Measurements from ENCODE around the gene ADAMTSL1.

Gene ADAMTSL1

GRCh38 chr9:18596920-18597319 lies 123.0 kb downstream of the ADAMTSL1 start:
- H3K27me3 Mint-ChIP-seq = peaks cover 3% of the 10 kb centered on the region
- no peak overlapping the region for H3K4me3 Mint-ChIP-seq
- H3K36me3 Mint-ChIP-seq = no peaks in the 10 kb centered on the region
- no peaks in the 10 kb centered on the region for H3K4me1 Mint-ChIP-seq
- no peak overlapping the region for H3K27ac Mint-ChIP-seq
- peaks cover 17% of the 10 kb centered on the region for H3K9me3 Mint-ChIP-seq

- Mint-ChIP-seq H3K27me3 (peaks cover 1% of the 10 kb centered on the region), H3K36me3 (no peaks in the 10 kb centered on the region), H3K4me3 (no peak overlapping the region), H3K27ac (no peak overlapping the region), H3K9me3 (peaks cover 10% of the 10 kb centered on the region), H3K4me1 (no peaks in the 10 kb centered on the region)
Observed at GRCh38 chr9:18598969-18599368, 125.0 kb downstream of the ADAMTSL1 start.

- Mint-ChIP-seq H3K4me3 (no peak overlapping the region), H3K27me3 (peaks cover 1% of the 10 kb centered on the region), H3K27ac (no peak overlapping the region), H3K36me3 (no peaks in the 10 kb centered on the region), H3K4me1 (no peaks in the 10 kb centered on the region), H3K9me3 (no peaks in the 10 kb centered on the region)
Observed at GRCh38 chr9:18601026-18601425, 127.1 kb downstream of the ADAMTSL1 start.

DNA sequence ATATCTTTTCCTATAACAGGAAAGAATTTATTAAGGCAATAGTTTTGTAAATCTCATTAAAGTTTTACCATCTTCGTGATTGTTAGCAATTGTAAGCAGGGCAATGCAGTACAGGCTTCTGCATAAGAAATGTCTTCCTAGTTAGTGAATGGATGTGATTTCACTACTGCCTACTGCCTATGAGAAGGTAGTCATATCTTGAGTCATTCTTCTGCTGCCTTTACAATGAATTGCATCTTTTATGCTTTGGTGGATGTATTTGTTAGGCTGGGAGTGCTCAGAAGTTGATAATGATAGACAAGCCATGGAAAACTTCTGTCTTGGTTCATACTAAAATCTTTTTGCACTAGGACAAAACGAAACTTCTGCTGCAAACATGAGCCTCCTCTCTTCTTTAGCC lies 128.0 kb downstream of the ADAMTSL1 start:
- H3K4me1 Mint-ChIP-seq = no peaks in the 10 kb centered on the region
- no peaks in the 10 kb centered on the region for H3K9me3 Mint-ChIP-seq
- peaks cover 1% of the 10 kb centered on the region for H3K27me3 Mint-ChIP-seq
- no peaks in the 10 kb centered on the region for H3K36me3 Mint-ChIP-seq
- no peak overlapping the region for H3K27ac Mint-ChIP-seq
- no peak overlapping the region for H3K4me3 Mint-ChIP-seq

DNA sequence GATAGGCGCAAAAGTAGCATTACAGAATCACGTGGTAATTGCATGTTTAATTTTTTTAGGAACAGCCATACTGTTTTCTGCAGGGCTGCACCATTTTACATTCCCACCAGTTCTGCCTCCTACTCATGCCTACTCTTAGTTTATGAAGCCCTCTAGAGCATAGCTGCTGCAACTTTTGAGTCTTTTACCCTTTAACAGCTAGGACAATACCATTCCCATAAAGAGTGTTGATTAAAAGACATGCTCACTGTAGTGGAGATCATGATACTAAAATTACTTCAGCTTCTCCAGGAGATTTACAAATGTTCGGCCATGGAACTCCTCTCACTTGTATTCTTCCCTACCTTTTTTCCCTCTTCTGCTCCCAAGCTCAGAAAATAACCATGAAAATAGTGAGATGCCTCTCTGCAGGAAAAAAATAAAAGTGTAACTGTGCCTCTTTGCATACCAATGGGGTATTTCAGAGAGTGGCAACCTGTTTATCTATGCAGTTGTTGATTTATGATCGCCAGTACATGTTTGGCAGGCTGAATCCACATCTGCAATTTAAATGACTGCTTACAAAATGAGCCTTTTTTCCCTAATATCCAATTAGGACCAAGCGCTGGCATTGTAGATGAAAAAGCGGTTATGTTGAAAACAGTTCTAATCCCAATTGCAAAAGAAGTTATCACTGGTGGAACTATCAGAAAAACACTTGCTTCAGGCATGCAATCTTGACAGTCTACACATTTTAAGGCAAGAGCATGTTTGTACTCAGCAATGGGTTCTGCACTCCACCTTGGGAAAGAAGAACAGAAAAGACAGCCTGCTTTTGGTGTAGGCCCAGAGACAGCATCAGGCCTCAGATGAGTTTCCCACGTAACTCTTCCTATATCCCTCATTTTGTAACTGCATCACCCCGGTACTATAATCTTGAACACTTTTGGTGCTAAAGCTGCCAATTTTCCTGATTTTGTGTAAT lies 131.1 kb downstream of the ADAMTSL1 start:
- Mint-ChIP-seq H3K27ac (no peak overlapping the region), H3K4me3 (no peak overlapping the region), H3K4me1 (no peaks in the 10 kb centered on the region), H3K36me3 (no peaks in the 10 kb centered on the region), H3K9me3 (no peaks in the 10 kb centered on the region), H3K27me3 (peaks cover 1% of the 10 kb centered on the region)

DNA sequence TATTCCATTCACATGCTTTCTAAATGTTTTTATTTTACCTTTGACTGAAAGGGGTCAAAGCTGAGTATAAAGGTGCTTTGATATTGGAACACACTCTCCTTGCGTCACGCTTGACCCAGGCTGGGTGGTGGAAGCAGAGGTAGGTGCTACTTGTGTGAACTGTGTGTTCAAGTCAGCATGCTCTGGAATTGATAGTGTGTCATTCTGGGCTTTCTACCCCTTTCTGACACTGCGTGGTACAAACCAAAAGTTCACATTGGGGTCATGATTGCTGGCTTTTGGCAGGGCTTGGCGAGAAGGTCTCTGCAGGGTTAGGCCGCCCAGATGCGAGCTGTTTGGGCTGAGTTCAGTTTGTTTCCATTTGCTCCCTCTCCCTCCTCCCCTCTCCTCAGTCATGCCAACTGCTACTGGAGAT lies 131.8 kb downstream of the ADAMTSL1 start:
- H3K27ac Mint-ChIP-seq = no peak overlapping the region
- H3K36me3 Mint-ChIP-seq = no peaks in the 10 kb centered on the region
- H3K27me3 Mint-ChIP-seq = peaks cover 1% of the 10 kb centered on the region
- H3K9me3 Mint-ChIP-seq = no peaks in the 10 kb centered on the region
- no peak overlapping the region for H3K4me3 Mint-ChIP-seq
- no peaks in the 10 kb centered on the region for H3K4me1 Mint-ChIP-seq

DNA sequence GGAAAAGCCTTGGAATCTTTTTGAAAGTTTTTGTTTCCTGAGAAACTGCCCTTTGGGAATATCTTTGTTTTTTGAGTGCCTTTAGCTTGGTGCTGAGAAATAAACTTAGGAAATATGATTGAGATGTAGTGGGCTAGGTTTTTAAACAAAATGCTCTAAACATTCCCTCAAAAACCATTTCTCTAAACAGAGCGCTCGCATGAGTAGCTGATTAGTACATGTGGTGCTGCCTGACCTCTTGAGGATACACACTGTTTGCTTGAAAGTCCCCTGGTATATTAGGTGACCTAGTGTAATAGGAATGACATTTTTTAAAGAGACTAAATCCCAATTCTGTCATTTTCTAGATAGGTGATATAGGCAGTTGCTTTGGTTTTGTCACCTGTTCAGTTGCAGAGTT lies 132.3 kb downstream of the ADAMTSL1 start:
- Mint-ChIP-seq H3K36me3 (no peaks in the 10 kb centered on the region), H3K4me3 (no peak overlapping the region), H3K9me3 (no peaks in the 10 kb centered on the region), H3K4me1 (no peaks in the 10 kb centered on the region), H3K27ac (no peak overlapping the region), H3K27me3 (no peaks in the 10 kb centered on the region)

DNA sequence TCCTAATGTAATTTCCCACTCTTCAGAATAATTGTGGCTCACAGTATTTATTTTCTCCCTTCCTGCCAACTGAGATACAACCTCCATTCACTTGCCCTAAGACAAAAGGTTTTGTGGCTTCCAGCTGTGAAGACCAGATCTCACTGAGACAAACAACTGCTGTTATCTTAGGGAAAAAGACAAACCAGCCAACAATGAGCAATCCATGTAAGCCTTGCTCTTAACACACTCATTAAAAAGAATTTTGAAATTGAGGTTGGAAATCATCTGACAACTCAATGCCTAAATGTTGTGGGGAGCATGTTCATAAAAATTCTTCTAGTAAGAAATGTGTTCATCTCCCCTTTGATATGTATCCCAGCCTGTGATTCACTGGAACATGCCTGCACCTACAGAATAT lies 132.9 kb downstream of the ADAMTSL1 start:
- Mint-ChIP-seq H3K27ac (no peak overlapping the region), H3K9me3 (no peaks in the 10 kb centered on the region), H3K27me3 (no peaks in the 10 kb centered on the region), H3K36me3 (no peaks in the 10 kb centered on the region), H3K4me3 (no peak overlapping the region), H3K4me1 (no peaks in the 10 kb centered on the region)

DNA sequence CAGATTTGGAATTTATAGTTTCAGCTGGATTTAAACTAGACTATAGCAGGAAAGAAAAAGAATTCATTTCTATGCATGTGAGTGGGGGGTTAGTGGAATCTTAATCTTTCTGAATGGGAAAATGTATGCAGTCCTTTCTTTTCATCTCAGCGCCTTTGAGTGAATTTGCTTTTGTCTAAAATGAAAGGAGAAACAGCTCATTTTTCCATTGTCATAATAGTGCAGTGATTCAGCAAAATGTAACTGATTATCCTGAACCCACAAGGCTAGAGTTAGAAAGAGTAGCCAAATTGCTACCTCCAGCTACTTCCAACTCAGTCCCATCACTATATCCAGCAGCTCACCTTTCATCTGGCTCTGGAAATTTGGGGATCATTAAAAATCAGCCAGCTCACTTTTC lies 134.4 kb downstream of the ADAMTSL1 start:
- Mint-ChIP-seq H3K36me3 (no peaks in the 10 kb centered on the region), H3K4me1 (no peaks in the 10 kb centered on the region), H3K27ac (no peak overlapping the region), H3K4me3 (no peak overlapping the region), H3K9me3 (no peaks in the 10 kb centered on the region), H3K27me3 (no peaks in the 10 kb centered on the region)

- H3K27ac Mint-ChIP-seq = no peak overlapping the region
- H3K9me3 Mint-ChIP-seq = no peaks in the 10 kb centered on the region
- H3K27me3 Mint-ChIP-seq = no peaks in the 10 kb centered on the region
- no peaks in the 10 kb centered on the region for H3K36me3 Mint-ChIP-seq
- H3K4me1 Mint-ChIP-seq = no peaks in the 10 kb centered on the region
- no peak overlapping the region for H3K4me3 Mint-ChIP-seq
Observed at GRCh38 chr9:18610956-18611355, 137.0 kb downstream of the ADAMTSL1 start.

DNA sequence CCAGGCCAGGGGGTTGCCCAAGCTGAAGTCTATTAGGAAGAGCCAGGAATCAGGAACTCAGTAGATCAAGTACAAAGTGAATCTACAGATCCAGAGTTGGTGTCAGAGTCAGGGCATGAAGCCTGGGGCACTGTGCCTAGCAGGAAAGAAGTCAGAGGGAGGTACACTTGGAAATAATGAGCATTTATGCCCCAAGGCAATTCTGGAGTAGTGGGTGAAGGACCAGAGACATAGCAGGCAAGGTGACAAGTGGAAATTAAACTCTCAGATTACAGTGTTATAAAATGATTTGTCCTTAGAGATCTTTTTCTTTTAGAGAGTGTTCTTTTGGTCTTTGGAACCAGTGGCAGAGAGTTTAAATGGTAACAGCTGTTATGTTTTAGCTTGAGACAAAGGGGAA lies 138.0 kb downstream of the ADAMTSL1 start:
- Mint-ChIP-seq H3K36me3 (no peaks in the 10 kb centered on the region), H3K27me3 (no peaks in the 10 kb centered on the region), H3K4me3 (no peak overlapping the region), H3K4me1 (no peaks in the 10 kb centered on the region), H3K9me3 (no peaks in the 10 kb centered on the region), H3K27ac (no peak overlapping the region)

DNA sequence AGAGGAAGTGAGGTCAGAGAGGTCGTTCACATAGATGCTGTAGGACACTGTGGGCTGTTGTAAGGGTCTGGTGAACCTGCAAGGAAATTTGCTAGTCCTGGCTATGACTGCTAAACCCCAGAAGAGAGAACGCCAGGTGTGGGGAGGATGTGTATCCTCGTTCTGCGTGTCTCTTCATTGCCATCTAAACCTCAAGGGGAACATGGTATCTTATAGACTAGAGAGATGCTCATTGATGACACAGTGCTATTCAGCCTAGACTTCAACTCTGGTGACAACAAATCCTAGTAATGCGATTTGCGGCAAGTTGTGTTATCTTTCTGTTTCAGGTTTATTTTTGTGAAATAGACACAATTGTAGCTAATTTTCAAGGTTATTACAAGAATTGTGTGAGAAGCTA lies 140.2 kb downstream of the ADAMTSL1 start:
- H3K4me1 Mint-ChIP-seq = no peaks in the 10 kb centered on the region
- no peak overlapping the region for H3K4me3 Mint-ChIP-seq
- no peaks in the 10 kb centered on the region for H3K9me3 Mint-ChIP-seq
- no peak overlapping the region for H3K27ac Mint-ChIP-seq
- H3K36me3 Mint-ChIP-seq = no peaks in the 10 kb centered on the region
- no peaks in the 10 kb centered on the region for H3K27me3 Mint-ChIP-seq

DNA sequence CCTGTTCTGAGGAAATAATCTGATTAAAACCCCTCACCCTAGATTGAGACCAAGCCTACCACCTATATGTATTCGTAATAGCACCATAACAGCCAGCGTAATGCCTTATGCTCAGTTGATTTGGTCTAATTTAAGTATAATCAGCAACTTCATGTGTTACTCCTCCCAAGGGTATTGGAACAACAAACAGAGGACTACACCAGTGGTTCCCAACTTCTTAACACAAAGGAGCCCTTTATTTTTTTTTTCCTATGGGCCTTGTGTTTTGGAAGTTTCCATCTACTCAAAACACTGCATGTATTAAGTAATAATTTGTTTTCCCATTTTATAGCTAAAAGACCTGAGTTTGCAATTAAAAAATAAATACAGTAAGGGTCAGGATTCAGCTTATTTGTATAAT lies 140.7 kb downstream of the ADAMTSL1 start:
- Mint-ChIP-seq H3K27ac (no peak overlapping the region), H3K4me1 (no peaks in the 10 kb centered on the region), H3K4me3 (no peak overlapping the region), H3K27me3 (no peaks in the 10 kb centered on the region), H3K9me3 (no peaks in the 10 kb centered on the region), H3K36me3 (no peaks in the 10 kb centered on the region)

DNA sequence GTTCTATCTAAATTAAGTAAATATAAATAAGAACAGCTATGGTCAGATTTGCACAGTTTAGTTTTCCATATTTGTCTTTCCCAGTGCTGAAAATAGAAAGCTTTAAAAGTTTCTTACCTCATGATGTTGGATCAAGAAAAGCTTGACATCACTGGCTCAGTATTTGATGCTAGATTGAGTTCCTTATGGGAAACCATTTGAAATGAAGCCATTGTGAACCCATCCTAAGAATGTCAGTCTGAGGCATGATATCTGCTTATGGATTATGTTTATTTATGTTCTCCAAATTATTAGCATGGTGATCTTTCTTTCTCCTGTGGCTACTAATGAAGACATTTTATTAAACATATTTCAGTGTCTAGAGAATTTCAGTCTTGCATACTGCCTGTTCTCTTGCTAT lies 143.0 kb downstream of the ADAMTSL1 start:
- no peak overlapping the region for H3K4me3 Mint-ChIP-seq
- no peaks in the 10 kb centered on the region for H3K4me1 Mint-ChIP-seq
- H3K36me3 Mint-ChIP-seq = no peaks in the 10 kb centered on the region
- no peak overlapping the region for H3K27ac Mint-ChIP-seq
- H3K9me3 Mint-ChIP-seq = no peaks in the 10 kb centered on the region
- peaks cover 2% of the 10 kb centered on the region for H3K27me3 Mint-ChIP-seq

DNA sequence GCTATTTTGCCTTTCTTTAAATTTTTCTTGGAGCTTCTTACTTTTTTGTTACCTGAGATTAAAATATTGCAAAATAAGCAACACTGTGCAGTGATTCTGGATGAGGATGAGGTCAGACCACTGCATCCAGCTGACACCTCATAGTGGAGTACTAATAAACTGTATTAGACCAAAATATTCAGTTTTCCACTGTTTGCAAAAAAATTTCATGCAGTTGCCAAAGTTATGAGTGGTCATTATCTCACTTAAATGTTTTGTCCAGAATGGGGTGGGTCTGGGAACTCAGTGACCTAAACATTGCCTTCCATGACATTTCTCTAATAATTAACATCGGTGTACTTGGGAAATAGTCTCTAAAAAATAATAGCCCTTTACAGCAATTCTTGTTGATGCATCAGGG lies 143.8 kb downstream of the ADAMTSL1 start:
- Mint-ChIP-seq H3K9me3 (no peaks in the 10 kb centered on the region), H3K4me3 (no peak overlapping the region), H3K36me3 (no peaks in the 10 kb centered on the region), H3K27ac (no peak overlapping the region), H3K4me1 (no peaks in the 10 kb centered on the region), H3K27me3 (peaks cover 2% of the 10 kb centered on the region)

DNA sequence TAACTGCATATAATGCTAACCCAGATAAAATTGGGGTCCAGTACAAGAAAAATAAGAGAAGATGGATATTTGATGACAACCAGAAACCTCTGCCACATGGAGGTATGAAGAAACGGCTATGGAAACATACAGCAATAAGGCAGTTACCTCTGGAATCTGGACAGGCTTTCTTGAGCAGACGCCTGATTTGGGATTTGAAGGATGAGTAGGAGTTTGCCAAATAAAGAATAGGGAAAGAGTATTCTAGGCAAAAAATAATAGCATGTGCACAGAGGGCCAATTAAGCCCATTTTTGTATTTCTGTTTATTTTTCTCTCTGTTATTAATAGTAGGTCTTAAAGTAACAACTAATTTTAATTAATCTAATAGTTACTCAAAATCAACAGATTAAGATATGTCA lies 144.9 kb downstream of the ADAMTSL1 start:
- no peaks in the 10 kb centered on the region for H3K36me3 Mint-ChIP-seq
- H3K27ac Mint-ChIP-seq = no peak overlapping the region
- no peak overlapping the region for H3K4me3 Mint-ChIP-seq
- peaks cover 2% of the 10 kb centered on the region for H3K27me3 Mint-ChIP-seq
- H3K4me1 Mint-ChIP-seq = no peaks in the 10 kb centered on the region
- H3K9me3 Mint-ChIP-seq = no peaks in the 10 kb centered on the region

Measured in activated naive CD4-positive, alpha-beta T cell treated with anti-CD3 and anti-CD28 coated beads, Interleukin-2, amount 50 U/mL, for 24 hours (primary cell).